ENCODE measurements around the gene SP140. TPM values are rescaled to one million over a fixed set of nuclear protein-coding genes. Genes with fewer than 3 reads are reported as not detected.

SP140 gene
- total RNA-seq, 1 experiment from 2014 or later: not detected

DNA sequence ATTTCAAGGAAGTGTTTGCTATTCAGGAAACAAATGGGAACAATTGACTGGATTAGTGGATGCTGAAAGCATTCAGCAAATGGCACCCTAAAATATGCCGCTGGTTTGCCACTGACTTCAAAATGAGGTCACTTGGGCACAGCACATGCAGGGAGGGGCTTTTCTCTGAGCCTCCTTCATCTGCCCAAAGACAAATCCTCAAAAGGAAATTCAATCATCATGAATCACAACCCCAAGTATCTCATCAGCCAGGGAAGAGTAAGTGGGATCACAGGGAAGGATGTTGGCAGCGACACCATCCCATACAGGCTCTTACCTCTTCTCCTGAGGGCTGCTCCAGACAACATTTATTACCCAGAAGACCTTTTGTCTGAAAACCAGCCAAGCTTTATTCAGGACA lies 87.1 kb downstream of the SP140 start:
- CTCF ChIA-PET: no interaction called here
- Mint-ChIP-seq H3K36me3 (ENCODE audit: insufficient read depth, unreplicated experiment) (no peaks in the 10 kb centered on the region), H3K27ac (ENCODE audit: unreplicated experiment) (no peak overlapping the region), H3K9me3 (ENCODE audit: unreplicated experiment) (no peaks in the 10 kb centered on the region), H3K27me3 (ENCODE audit: insufficient read depth, unreplicated experiment) (peaks cover 3% of the 10 kb centered on the region), H3K4me1 (ENCODE audit: low read depth, unreplicated experiment) (no peaks in the 10 kb centered on the region), H3K4me3 (ENCODE audit: unreplicated experiment) (no peak overlapping the region)
- TF ChIP-seq, protein P1, sequence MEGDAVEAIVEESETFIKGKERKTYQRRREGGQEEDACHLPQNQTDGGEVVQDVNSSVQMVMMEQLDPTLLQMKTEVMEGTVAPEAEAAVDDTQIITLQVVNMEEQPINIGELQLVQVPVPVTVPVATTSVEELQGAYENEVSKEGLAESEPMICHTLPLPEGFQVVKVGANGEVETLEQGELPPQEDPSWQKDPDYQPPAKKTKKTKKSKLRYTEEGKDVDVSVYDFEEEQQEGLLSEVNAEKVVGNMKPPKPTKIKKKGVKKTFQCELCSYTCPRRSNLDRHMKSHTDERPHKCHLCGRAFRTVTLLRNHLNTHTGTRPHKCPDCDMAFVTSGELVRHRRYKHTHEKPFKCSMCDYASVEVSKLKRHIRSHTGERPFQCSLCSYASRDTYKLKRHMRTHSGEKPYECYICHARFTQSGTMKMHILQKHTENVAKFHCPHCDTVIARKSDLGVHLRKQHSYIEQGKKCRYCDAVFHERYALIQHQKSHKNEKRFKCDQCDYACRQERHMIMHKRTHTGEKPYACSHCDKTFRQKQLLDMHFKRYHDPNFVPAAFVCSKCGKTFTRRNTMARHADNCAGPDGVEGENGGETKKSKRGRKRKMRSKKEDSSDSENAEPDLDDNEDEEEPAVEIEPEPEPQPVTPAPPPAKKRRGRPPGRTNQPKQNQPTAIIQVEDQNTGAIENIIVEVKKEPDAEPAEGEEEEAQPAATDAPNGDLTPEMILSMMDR (IDR thresholded peaks at IDR 0.05; ENCODE audit: insufficient read depth in 1 of 2, low read depth in 1 of 2, low read length in 1 of 2, severe bottlenecking in 1 of 2, unreplicated experiment in 1 of 2): no peak
- H3K36me3 ChIP-seq (ENCODE audit: control insufficient read depth, insufficient read depth, low read length): no peaks in the 10 kb centered on the region
- intact Hi-C loops (cut with micrococcal nuclease; ENCODE audit: unreplicated experiment): no loop called here
- no peaks in the 10 kb centered on the region for H3K27me3 ChIP-seq (replicated peaks; ENCODE audit: control insufficient read depth, insufficient read depth, low read length)
- no peak for DNase-seq
- POLR2A ChIA-PET: no interaction called here
- H3K4me1 ChIP-seq: no peaks in the 10 kb centered on the region
- H3K4me3 ChIP-seq (ENCODE audit: low read depth, low read length): no peak overlapping the region
- no peaks in the 10 kb centered on the region for H3K9me3 ChIP-seq
- BruUV-seq (replicated peaks): no TSS peak

GRCh38 chr2:230317366-230317765 lies 91.8 kb downstream of the SP140 start:
- no peak for DNase-seq
- H3K27ac Mint-ChIP-seq (ENCODE audit: unreplicated experiment): no peak overlapping the region
- no peaks in the 10 kb centered on the region for H3K4me1 ChIP-seq
- H3K27me3 Mint-ChIP-seq (ENCODE audit: insufficient read depth, unreplicated experiment): peaks cover 3% of the 10 kb centered on the region
- TF ChIP-seq, protein P1 (IDR thresholded peaks at IDR 0.05; ENCODE audit: insufficient read depth in 1 of 2, low read depth in 1 of 2, low read length in 1 of 2, severe bottlenecking in 1 of 2, unreplicated experiment in 1 of 2): no peak
- intact Hi-C loops (cut with micrococcal nuclease; ENCODE audit: unreplicated experiment): no loop called here
- CTCF ChIA-PET: no interaction called here
- no peaks in the 10 kb centered on the region for H3K9me3 ChIP-seq
- H3K9me3 Mint-ChIP-seq (ENCODE audit: unreplicated experiment): no peaks in the 10 kb centered on the region
- H3K27me3 ChIP-seq (replicated peaks; ENCODE audit: control insufficient read depth, insufficient read depth, low read length): no peaks in the 10 kb centered on the region
- H3K4me3 Mint-ChIP-seq (ENCODE audit: unreplicated experiment): no peak overlapping the region
- H3K4me1 Mint-ChIP-seq (ENCODE audit: low read depth, unreplicated experiment): no peaks in the 10 kb centered on the region
- no TSS peak for BruUV-seq (replicated peaks)
- H3K36me3 ChIP-seq (ENCODE audit: control insufficient read depth, insufficient read depth, low read length): no peaks in the 10 kb centered on the region
- POLR2A ChIA-PET: no interaction called here
- H3K4me3 ChIP-seq (ENCODE audit: low read depth, low read length): no peak overlapping the region
- H3K36me3 Mint-ChIP-seq (ENCODE audit: insufficient read depth, unreplicated experiment): no peaks in the 10 kb centered on the region

DNA sequence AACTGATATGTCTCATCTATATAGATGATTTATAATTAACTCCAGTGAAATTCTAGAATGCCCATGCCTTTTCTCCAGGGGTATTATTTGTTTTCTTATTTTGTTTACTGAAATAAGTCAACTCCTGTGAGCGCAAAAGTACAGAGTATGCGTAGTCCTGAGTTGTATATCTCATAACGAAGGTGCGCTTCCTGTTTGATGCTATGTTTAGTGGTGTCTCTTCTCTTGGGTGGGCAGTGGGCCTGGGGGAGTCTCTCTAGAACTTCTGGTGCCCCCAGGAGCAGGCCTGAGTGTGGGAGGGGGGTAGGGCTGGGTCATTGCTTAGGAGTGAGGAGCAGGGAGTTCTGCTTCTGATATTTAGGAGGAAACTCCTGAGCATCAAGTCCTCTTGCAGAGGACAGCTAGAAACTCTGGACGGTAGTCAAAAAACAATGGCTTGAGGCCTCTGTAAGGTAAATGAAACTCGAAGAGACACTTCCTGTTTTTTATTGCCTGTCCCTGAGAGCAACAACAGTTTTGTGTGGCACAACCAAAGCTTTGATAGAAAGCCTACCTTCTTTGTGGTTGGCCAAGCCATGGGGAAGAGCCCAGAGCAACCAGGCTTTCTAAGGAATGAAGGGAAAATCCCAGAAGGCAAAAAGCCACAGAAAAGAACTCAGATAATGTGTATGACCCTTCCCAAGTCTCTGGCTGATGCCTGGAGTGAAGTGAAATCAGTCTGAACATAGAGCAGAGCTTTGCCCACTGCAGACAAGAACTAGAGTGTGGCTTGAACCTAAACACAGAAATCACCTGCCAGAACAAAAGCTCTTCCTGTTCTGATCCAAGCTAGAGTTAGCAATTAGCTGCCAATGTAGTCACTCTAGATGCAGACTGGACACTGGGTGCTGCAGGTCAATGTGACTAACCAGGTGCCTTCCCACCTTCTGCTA lies 92.9 kb downstream of the SP140 start:
- peaks cover 3% of the 10 kb centered on the region for H3K27me3 Mint-ChIP-seq (ENCODE audit: insufficient read depth, unreplicated experiment)
- intact Hi-C loops (cut with micrococcal nuclease; ENCODE audit: unreplicated experiment): no loop called here

More for the DNA sequence above, 92.9 kb downstream of the SP140 start:
- Histone ChIP-seq H3K27me3 (replicated peaks; ENCODE audit: control insufficient read depth, insufficient read depth, low read length) (no peaks in the 10 kb centered on the region), H3K36me3 (ENCODE audit: control insufficient read depth, insufficient read depth, low read length) (no peaks in the 10 kb centered on the region), H3K4me1 (no peaks in the 10 kb centered on the region), H3K4me3 (ENCODE audit: low read depth, low read length) (no peak overlapping the region), H3K9me3 (no peaks in the 10 kb centered on the region)
- H3K36me3 Mint-ChIP-seq (ENCODE audit: insufficient read depth, unreplicated experiment): no peaks in the 10 kb centered on the region
- H3K9me3 Mint-ChIP-seq (ENCODE audit: unreplicated experiment): no peaks in the 10 kb centered on the region
- TF ChIP-seq, protein P1 (IDR thresholded peaks at IDR 0.05; ENCODE audit: insufficient read depth in 1 of 2, low read depth in 1 of 2, low read length in 1 of 2, severe bottlenecking in 1 of 2, unreplicated experiment in 1 of 2): no peak
- no peak for DNase-seq
- ChIA-PET CTCF (interaction anchor here (0.7 kb wide), 1 partner anchor 359 kb away, joined by 3 read pairs; no protein-coding TSS in a partner anchor), POLR2A (no interaction called here)
- H3K27ac Mint-ChIP-seq (ENCODE audit: unreplicated experiment): no peak overlapping the region
- no peaks in the 10 kb centered on the region for H3K4me1 Mint-ChIP-seq (ENCODE audit: low read depth, unreplicated experiment)
- BruUV-seq (replicated peaks): no TSS peak
- no peak overlapping the region for H3K4me3 Mint-ChIP-seq (ENCODE audit: unreplicated experiment)
